ENCODE results near the gene LACTB. TPM values are rescaled to one million over a fixed set of nuclear protein-coding genes. Genes with fewer than 3 reads are reported as not detected.

LACTB gene
- total and polyA plus RNA-seq, 7 donors: 7.2 to 32.4 (median 11.2) TPM

DNA sequence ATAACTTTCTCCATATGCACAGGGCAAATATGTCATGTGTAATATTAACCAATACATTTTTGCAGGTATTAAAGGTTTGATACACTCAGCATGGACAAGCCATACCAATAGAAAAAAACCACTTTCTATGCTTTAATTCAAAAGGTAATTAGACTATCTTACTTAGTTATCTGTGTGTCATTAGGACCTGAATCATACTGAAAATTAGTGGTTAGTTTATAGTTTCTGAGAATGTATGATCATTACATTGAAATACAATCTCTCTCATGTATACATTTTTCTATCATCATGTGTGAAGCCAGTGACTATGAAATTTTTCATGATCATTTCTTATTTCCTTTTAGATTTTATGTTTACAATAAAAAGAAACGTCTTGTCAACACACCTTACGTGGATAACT lies 19.3 kb downstream of the LACTB start:
- H3K36me3 ChIP-seq: peaks cover 0 to 8% (median 4%) of the 10 kb centered on the region in 4 donors
- intact Hi-C loops (cut with DNase I): no loop called here
- H3K9me3 ChIP-seq: no peaks in the 10 kb centered on the region
- TF ChIP-seq, protein P1, sequence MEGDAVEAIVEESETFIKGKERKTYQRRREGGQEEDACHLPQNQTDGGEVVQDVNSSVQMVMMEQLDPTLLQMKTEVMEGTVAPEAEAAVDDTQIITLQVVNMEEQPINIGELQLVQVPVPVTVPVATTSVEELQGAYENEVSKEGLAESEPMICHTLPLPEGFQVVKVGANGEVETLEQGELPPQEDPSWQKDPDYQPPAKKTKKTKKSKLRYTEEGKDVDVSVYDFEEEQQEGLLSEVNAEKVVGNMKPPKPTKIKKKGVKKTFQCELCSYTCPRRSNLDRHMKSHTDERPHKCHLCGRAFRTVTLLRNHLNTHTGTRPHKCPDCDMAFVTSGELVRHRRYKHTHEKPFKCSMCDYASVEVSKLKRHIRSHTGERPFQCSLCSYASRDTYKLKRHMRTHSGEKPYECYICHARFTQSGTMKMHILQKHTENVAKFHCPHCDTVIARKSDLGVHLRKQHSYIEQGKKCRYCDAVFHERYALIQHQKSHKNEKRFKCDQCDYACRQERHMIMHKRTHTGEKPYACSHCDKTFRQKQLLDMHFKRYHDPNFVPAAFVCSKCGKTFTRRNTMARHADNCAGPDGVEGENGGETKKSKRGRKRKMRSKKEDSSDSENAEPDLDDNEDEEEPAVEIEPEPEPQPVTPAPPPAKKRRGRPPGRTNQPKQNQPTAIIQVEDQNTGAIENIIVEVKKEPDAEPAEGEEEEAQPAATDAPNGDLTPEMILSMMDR (IDR thresholded peaks at IDR 0.05): no peak
- no peak for TF ChIP-seq POLR2A (IDR thresholded peaks at IDR 0.05)
- no peak for TF ChIP-seq POLR2AphosphoS5 (IDR thresholded peaks at IDR 0.05)
- no peak for TF ChIP-seq EP300 (IDR thresholded peaks at IDR 0.05)
- 74 to 88% methylated on average over 2 of the region's 2 CpGs for WGBS, 2 donors
- H3K4me3 ChIP-seq: no peak overlapping the region
- DNase-seq: no peak
- H3K4me1 ChIP-seq: no peaks in the 10 kb centered on the region
- H3K27ac ChIP-seq: no peak overlapping the region
- H3K27me3 ChIP-seq: no peaks in the 10 kb centered on the region

- WGBS, 2 donors: 93 to 96% methylated on average over 2 of the region's 2 CpGs
These were observed 23.8 kb downstream of the LACTB start for GRCh38 chr15:63145426-63145825.

GRCh38 chr15:63146684-63147083 lies 25.0 kb downstream of the LACTB start:
- no peak overlapping the region for H3K4me3 ChIP-seq
- no peaks in the 10 kb centered on the region for H3K4me1 ChIP-seq
- H3K27me3 ChIP-seq: no peaks in the 10 kb centered on the region
- WGBS, 2 donors: 79 to 90% methylated on average over 3 of the region's 3 CpGs
- no peaks in the 10 kb centered on the region for H3K9me3 ChIP-seq
- no peak overlapping the region for H3K27ac ChIP-seq
- TF ChIP-seq EP300 (IDR thresholded peaks at IDR 0.05): no peak
- TF ChIP-seq POLR2AphosphoS5 (IDR thresholded peaks at IDR 0.05): no peak
- no peak for TF ChIP-seq POLR2A (IDR thresholded peaks at IDR 0.05)
- TF ChIP-seq, protein P1 (IDR thresholded peaks at IDR 0.05): no peak
- H3K36me3 ChIP-seq: peaks cover 0 to 37% (median 7%) of the 10 kb centered on the region in 4 donors
- DNase-seq: no peak
- intact Hi-C loops (cut with DNase I): no loop called here

More at GRCh38 chr15:63145426-63145825, 23.8 kb downstream of the LACTB start:
- Histone ChIP-seq H3K4me3 (no peak overlapping the region), H3K9me3 (no peaks in the 10 kb centered on the region), H3K4me1 (no peaks in the 10 kb centered on the region), H3K27me3 (no peaks in the 10 kb centered on the region), H3K27ac (no peak overlapping the region), H3K36me3 (peaks cover 0 to 33% (median 6%) of the 10 kb centered on the region in 4 donors)
- TF ChIP-seq POLR2A (IDR thresholded peaks at IDR 0.05): no peak
- no peak for TF ChIP-seq EP300 (IDR thresholded peaks at IDR 0.05)
- TF ChIP-seq, protein P1 (IDR thresholded peaks at IDR 0.05): no peak
- no peak for TF ChIP-seq POLR2AphosphoS5 (IDR thresholded peaks at IDR 0.05)
- intact Hi-C loops (cut with DNase I): no loop called here
- DNase-seq: no peak

- no peaks in the 10 kb centered on the region for H3K9me3 ChIP-seq
- 84 to 85% methylated on average over 1 of the region's 1 CpG for WGBS, 2 donors
- H3K27ac ChIP-seq: no peak overlapping the region
- H3K27me3 ChIP-seq: no peaks in the 10 kb centered on the region
- DNase-seq: no peak
- intact Hi-C loops (cut with DNase I): no loop called here
- H3K4me1 ChIP-seq: peaks cover 0 to 22% (median 16%) of the 10 kb centered on the region in 4 donors
- peaks cover 4 to 72% (median 8%) of the 10 kb centered on the region in 4 donors for H3K36me3 ChIP-seq
- TF ChIP-seq POLR2A (IDR thresholded peaks at IDR 0.05) (no peak), POLR2AphosphoS5 (IDR thresholded peaks at IDR 0.05) (no peak), EP300 (IDR thresholded peaks at IDR 0.05) (no peak)
- TF ChIP-seq, protein P1 (IDR thresholded peaks at IDR 0.05): no peak
- no peak overlapping the region for H3K4me3 ChIP-seq
These were observed 30.0 kb downstream of the LACTB start for GRCh38 chr15:63151665-63152064.

DNA sequence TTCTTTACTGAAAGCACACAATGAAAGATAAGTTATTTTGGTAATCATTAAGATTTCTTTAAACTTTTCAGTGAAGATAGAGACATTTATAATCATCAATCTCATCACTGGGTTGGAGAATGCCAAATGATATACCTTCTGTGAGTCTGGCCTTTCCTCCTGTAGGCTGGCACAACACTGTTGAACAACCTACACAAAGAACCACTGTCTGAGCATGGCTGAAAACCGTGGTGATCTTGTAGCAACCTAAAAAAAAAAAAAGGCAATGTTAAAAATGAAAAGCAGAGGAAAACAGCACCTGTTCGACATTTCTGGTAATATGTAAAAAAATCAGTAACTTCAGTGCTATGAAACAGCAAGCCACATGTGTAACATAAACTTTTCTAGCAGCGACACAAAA lies 33.8 kb downstream of the LACTB start:
- no peaks in the 10 kb centered on the region for H3K9me3 ChIP-seq
- H3K4me1 ChIP-seq: peaks cover 0 to 22% (median 18%) of the 10 kb centered on the region in 4 donors
- peak overlapping the region in 2 of 4 donors; percentile 78 to 93 for H3K4me3 ChIP-seq
- DNase-seq: no peak
- peaks cover 4 to 47% (median 6%) of the 10 kb centered on the region in 4 donors for H3K36me3 ChIP-seq
- intact Hi-C loops (cut with DNase I): no loop called here
- no peaks in the 10 kb centered on the region for H3K27me3 ChIP-seq
- TF ChIP-seq, protein P1 (IDR thresholded peaks at IDR 0.05): no peak
- no peak for TF ChIP-seq POLR2A (IDR thresholded peaks at IDR 0.05)
- peak overlapping the region in 1 of 4 donors; percentile 97 for H3K27ac ChIP-seq
- 54 to 70% methylated on average over 3 of the region's 3 CpGs for WGBS, 2 donors
